GM23338 (cell line): Measurements from ENCODE around the gene POU2AF2. TPM values are rescaled to one million over a fixed set of nuclear protein-coding genes. Genes with fewer than 3 reads are reported as not detected.
"Not testable (repeated sequence)": the region's sequence is repeated elsewhere in the genome, so short reads cannot be mapped to it uniquely, and the experiment has no call there.

Experiments used
- ATAC-seq: fragments of 200-7000 bp; cut with Tn5 transposase; 3 replicates; pipeline ENCODE4 v1.9.1; 2020
- DNase-seq: peaks from one replicate; pipeline ENCODE4 v3.0.0-alpha.2; 2015; ENCODE audit warnings: low spot score
- H2AFZ ChIP-seq: fragments of 200-600 bp; sonication (generic); 2 replicates; pipeline ENCODE4 v1.8.0; 2016; ENCODE audit warnings: antibody characterized with exemption, mild to moderate bottlenecking, moderate library complexity
- H3F3A ChIP-seq: fragments of 200-600 bp; sonication (generic); replicated peaks from 2 replicates; pipeline ENCODE4 v1.8.0; 2017; ENCODE audit warnings: antibody characterized with exemption, mixed run types, low read depth
- H3K27ac ChIP-seq: fragments of 200-600 bp; sonication (generic); 2 replicates; pipeline ENCODE4 v1.6.1; 2016; ENCODE audit warnings: low read depth
- H3K27me3 ChIP-seq: fragments of 200-600 bp; sonication (generic); 2 replicates; pipeline ENCODE4 v1.8.0; 2016; ENCODE audit warnings: mild to moderate bottlenecking, mixed run types, moderate library complexity; ENCODE audit not compliant: insufficient read depth
- H3K36me3 ChIP-seq: fragments of 200-600 bp; sonication (generic); 2 replicates; pipeline ENCODE4 v1.8.0; 2016; ENCODE audit warnings: mild to moderate bottlenecking; ENCODE audit not compliant: insufficient read depth
- H3K4me1 ChIP-seq: fragments of 200-600 bp; sonication (generic); 2 replicates; pipeline ENCODE4 v1.8.0; 2016; ENCODE audit warnings: mild to moderate bottlenecking, moderate library complexity; ENCODE audit not compliant: insufficient read depth
- H3K4me2 ChIP-seq: fragments of 200-600 bp; sonication (generic); 2 replicates; pipeline ENCODE4 v1.7.1; 2017; ENCODE audit warnings: mixed run types
- H3K4me3 ChIP-seq: fragments of 200-600 bp; sonication (generic); 2 replicates; pipeline ENCODE4 v1.6.1; 2016; ENCODE audit warnings: mixed run types
- H3K79me2 ChIP-seq: fragments of 200-600 bp; sonication (generic); replicated peaks from 2 replicates; pipeline ENCODE4 v1.8.0; 2017; ENCODE audit warnings: mild to moderate bottlenecking; ENCODE audit not compliant: insufficient read depth
- H3K9me2 ChIP-seq: fragments of 200-600 bp; sonication (generic); 2 replicates; pipeline ENCODE4 v1.8.0; 2017; ENCODE audit not compliant: insufficient read depth
- H4K20me1 ChIP-seq: fragments of 200-600 bp; sonication (generic); replicated peaks from 2 replicates; pipeline ENCODE4 v1.8.0; 2017; ENCODE audit warnings: mild to moderate bottlenecking; ENCODE audit not compliant: insufficient read depth
- H3K27ac Mint-ChIP-seq: 2 replicates; pipeline ENCODE4 v1.8.0; 2020; ENCODE audit warnings: inconsistent platforms, mild to moderate bottlenecking, moderate library complexity, mixed read lengths
- H3K27me3 Mint-ChIP-seq: 3 replicates; pipeline ENCODE4 v1.8.0; 2022; ENCODE audit warnings: low read depth, mild to moderate bottlenecking, moderate library complexity, mixed read lengths, inconsistent platforms; ENCODE audit not compliant: insufficient read depth, poor library complexity
- H3K36me3 Mint-ChIP-seq: 3 replicates; pipeline ENCODE4 v1.8.0; 2021; ENCODE audit warnings: low read depth, mild to moderate bottlenecking, inconsistent platforms, moderate library complexity, mixed read lengths
- H3K4me1 Mint-ChIP-seq: 3 replicates; pipeline ENCODE4 v1.8.0; 2020; ENCODE audit warnings: mild to moderate bottlenecking, inconsistent platforms, mixed read lengths
- H3K4me3 Mint-ChIP-seq: 3 replicates; pipeline ENCODE4 v1.8.0; 2021; ENCODE audit warnings: moderate library complexity, mild to moderate bottlenecking, inconsistent platforms, mixed read lengths
- H3K9me3 Mint-ChIP-seq: 3 replicates; pipeline ENCODE4 v1.8.0; 2020; ENCODE audit warnings: moderate library complexity, mild to moderate bottlenecking, inconsistent platforms, mixed read lengths
- EZH2 ChIP-seq: fragments of 200-600 bp; sonication (generic); IDR thresholded peaks from one replicate; pipeline ENCODE4 v1.8.0; 2017; ENCODE audit warnings: antibody characterized with exemption, mild to moderate bottlenecking, low read depth; ENCODE audit not compliant: unreplicated experiment
- EZH2phosphoT487 ChIP-seq: fragments of 200-600 bp; sonication (generic); IDR thresholded peaks from one replicate; pipeline ENCODE4 v1.8.1; 2018; ENCODE audit warnings: antibody characterized with exemption; ENCODE audit not compliant: unreplicated experiment
- NANOG ChIP-seq: IDR thresholded peaks from 2 replicates; pipeline ENCODE4 v1.6.1; 2016; ENCODE audit warnings: antibody characterized with exemption, borderline replicate concordance
- POLR2AphosphoS5 ChIP-seq: IDR thresholded peaks from 2 replicates; pipeline ENCODE4 v1.6.1; 2016; ENCODE audit warnings: antibody characterized with exemption, low read depth
- STAT1 ChIP-seq: IDR thresholded peaks from one replicate; pipeline ENCODE4 v1.6.1; 2016; ENCODE audit warnings: antibody characterized with exemption; ENCODE audit not compliant: unreplicated experiment
- ZNF114 ChIP-seq: fragments of 250-450 bp; sonication (Bioruptor Pico); IDR thresholded peaks from 2 replicates; pipeline ENCODE4 v1.5.0; 2020; ENCODE audit warnings: mild to moderate bottlenecking, moderate library complexity
- polyA plus RNA-seq: library from polyadenylated mRNA; unstranded; fragments of >200 nt; fragmentation: Nextera tagmentation; extraction: Ambion mirVana; gene quantifications from 2 replicates; pipeline ENCODE4 v1.2.1, GENCODE V29; 2016
- total RNA-seq: library from RNA; depleted of rRNA; stranded (reverse); fragments of >200 nt; shearing (Covaris generic); gene quantifications from 2 replicates; pipeline ENCODE4 v1.2.3, GENCODE V29; 2014
- TF ChIP-seq, protein P1 (sequence below): fragments of 250-450 bp; sonication (Bioruptor Pico); IDR thresholded peaks from 2 replicates; pipeline ENCODE4 v1.5.0; 2020; ENCODE audit warnings: mild to moderate bottlenecking, moderate library complexity
- TF ChIP-seq, protein P2 (sequence below), 2 experiments: fragments of 200-600 bp in 1 of 2; sonication (generic) in 1 of 2; conservative IDR thresholded peaks; 2 replicates each; pipeline versions ENCODE4 v1.5.1 to v1.6.1; 2016 to 2017; ENCODE audit warnings: antibody characterized with exemption in 2 of 2, low read depth in 2 of 2, mild to moderate bottlenecking in 2 of 2, moderate library complexity in 1 of 2

POU2AF2 gene
- total and polyA plus RNA-seq, 2 experiments from 2014 or later: not detected

DNA sequence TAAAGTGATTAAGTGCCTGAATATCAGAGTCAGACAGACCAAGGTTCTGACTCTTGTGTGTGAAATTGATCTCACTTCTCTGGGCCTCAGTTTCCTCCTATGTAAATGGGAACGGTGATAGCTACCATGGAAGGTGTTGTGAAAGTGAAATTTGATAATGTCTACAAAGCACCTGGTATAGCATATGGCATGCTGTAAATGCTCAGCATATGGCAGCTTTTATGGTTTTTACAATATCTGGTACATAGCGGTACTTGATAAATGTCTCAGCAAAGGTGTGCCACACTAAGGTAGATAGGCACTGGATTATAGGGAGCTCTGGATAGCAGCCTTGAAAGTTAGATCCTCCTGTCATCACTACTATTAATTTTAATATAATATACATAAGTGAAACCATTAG, 19.9 kb downstream of the POU2AF2 start (continued):
- TF ChIP-seq, protein P1, sequence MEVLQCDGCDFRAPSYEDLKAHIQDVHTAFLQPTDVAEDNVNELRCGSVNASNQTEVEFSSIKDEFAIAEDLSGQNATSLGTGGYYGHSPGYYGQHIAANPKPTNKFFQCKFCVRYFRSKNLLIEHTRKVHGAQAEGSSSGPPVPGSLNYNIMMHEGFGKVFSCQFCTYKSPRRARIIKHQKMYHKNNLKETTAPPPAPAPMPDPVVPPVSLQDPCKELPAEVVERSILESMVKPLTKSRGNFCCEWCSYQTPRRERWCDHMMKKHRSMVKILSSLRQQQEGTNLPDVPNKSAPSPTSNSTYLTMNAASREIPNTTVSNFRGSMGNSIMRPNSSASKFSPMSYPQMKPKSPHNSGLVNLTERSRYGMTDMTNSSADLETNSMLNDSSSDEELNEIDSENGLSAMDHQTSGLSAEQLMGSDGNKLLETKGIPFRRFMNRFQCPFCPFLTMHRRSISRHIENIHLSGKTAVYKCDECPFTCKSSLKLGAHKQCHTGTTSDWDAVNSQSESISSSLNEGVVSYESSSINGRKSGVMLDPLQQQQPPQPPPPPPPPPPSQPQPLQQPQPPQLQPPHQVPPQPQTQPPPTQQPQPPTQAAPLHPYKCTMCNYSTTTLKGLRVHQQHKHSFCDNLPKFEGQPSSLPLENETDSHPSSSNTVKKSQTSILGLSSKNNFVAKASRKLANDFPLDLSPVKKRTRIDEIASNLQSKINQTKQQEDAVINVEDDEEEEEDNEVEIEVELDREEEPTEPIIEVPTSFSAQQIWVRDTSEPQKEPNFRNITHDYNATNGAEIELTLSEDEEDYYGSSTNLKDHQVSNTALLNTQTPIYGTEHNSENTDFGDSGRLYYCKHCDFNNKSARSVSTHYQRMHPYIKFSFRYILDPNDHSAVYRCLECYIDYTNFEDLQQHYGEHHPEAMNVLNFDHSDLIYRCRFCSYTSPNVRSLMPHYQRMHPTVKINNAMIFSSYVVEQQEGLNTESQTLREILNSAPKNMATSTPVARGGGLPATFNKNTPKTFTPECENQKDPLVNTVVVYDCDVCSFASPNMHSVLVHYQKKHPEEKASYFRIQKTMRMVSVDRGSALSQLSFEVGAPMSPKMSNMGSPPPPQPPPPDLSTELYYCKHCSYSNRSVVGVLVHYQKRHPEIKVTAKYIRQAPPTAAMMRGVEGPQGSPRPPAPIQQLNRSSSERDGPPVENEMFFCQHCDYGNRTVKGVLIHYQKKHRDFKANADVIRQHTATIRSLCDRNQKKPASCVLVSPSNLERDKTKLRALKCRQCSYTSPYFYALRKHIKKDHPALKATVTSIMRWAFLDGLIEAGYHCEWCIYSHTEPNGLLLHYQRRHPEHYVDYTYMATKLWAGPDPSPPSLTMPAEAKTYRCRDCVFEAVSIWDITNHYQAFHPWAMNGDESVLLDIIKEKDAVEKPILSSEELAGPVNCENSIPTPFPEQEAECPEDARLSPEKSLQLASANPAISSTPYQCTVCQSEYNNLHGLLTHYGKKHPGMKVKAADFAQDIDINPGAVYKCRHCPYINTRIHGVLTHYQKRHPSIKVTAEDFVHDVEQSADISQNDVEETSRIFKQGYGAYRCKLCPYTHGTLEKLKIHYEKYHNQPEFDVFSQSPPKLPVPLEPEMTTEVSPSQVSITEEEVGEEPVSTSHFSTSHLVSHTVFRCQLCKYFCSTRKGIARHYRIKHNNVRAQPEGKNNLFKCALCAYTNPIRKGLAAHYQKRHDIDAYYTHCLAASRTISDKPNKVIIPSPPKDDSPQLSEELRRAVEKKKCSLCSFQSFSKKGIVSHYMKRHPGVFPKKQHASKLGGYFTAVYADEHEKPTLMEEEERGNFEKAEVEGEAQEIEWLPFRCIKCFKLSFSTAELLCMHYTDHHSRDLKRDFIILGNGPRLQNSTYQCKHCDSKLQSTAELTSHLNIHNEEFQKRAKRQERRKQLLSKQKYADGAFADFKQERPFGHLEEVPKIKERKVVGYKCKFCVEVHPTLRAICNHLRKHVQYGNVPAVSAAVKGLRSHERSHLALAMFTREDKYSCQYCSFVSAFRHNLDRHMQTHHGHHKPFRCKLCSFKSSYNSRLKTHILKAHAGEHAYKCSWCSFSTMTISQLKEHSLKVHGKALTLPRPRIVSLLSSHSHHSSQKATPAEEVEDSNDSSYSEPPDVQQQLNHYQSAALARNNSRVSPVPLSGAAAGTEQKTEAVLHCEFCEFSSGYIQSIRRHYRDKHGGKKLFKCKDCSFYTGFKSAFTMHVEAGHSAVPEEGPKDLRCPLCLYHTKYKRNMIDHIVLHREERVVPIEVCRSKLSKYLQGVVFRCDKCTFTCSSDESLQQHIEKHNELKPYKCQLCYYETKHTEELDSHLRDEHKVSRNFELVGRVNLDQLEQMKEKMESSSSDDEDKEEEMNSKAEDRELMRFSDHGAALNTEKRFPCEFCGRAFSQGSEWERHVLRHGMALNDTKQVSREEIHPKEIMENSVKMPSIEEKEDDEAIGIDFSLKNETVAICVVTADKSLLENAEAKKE: no peak
- TF ChIP-seq, protein P2, sequence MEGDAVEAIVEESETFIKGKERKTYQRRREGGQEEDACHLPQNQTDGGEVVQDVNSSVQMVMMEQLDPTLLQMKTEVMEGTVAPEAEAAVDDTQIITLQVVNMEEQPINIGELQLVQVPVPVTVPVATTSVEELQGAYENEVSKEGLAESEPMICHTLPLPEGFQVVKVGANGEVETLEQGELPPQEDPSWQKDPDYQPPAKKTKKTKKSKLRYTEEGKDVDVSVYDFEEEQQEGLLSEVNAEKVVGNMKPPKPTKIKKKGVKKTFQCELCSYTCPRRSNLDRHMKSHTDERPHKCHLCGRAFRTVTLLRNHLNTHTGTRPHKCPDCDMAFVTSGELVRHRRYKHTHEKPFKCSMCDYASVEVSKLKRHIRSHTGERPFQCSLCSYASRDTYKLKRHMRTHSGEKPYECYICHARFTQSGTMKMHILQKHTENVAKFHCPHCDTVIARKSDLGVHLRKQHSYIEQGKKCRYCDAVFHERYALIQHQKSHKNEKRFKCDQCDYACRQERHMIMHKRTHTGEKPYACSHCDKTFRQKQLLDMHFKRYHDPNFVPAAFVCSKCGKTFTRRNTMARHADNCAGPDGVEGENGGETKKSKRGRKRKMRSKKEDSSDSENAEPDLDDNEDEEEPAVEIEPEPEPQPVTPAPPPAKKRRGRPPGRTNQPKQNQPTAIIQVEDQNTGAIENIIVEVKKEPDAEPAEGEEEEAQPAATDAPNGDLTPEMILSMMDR (conservative IDR thresholded peaks at IDR 0.05; ENCODE audit: low read depth in 2 of 2): no peak
- TF ChIP-seq ZNF114 (CRISPR knock-in tag) (no peak), NANOG (no peak), POLR2AphosphoS5 (no peak), STAT1 (no peak), EZH2phosphoT487 (no peak), EZH2 (no peak)

- H3F3A ChIP-seq, ATAC-seq, H2AFZ ChIP-seq, H3K36me3 Mint-ChIP-seq, H3K27ac ChIP-seq, DNase-seq, H3K27me3 Mint-ChIP-seq, H3K4me1 Mint-ChIP-seq, H3K27ac Mint-ChIP-seq, H3K4me1 ChIP-seq, H3K9me3 Mint-ChIP-seq, H3K4me2 ChIP-seq, H3K79me2 ChIP-seq, H3K4me3 Mint-ChIP-seq, H3K27me3 ChIP-seq, H3K9me2 ChIP-seq, H4K20me1 ChIP-seq, H3K4me3 ChIP-seq, H3K36me3 ChIP-seq: not testable (repeated sequence)
Observed at GRCh38 chr11:111268303-111268702, 22.8 kb downstream of the POU2AF2 start.
